DND-41 (cell line): ENCODE data around the gene ZBTB12.
"Not testable (repeated sequence)": the region's sequence is repeated elsewhere in the genome, so short reads cannot be mapped to it uniquely, and the experiment has no call there.

Source experiments
- ATAC-seq: fragments of 200-7000 bp; cut with Tn5 transposase; 3 replicates; pipeline ENCODE4 v1.9.1; 2021; ENCODE audit warnings: low read depth; ENCODE audit not compliant: insufficient read depth
- DNase-seq: peaks from one replicate; pipeline ENCODE4 v3.0.0-alpha.2; 2020
- H2AFZ ChIP-seq: 2 replicates; pipeline ENCODE4 v1.6.0; 2012; ENCODE audit warnings: low read depth, low read length
- H3K27ac ChIP-seq: 2 replicates; pipeline ENCODE4 v1.5.1; 2012; ENCODE audit warnings: low read length, inconsistent platforms
- H3K27me3 ChIP-seq: fragments of 200-600 bp; sonication (generic); 2 replicates; pipeline ENCODE4 v1.6.0; 2012; ENCODE audit warnings: low read length, mild to moderate bottlenecking, inconsistent platforms; ENCODE audit not compliant: insufficient read depth, poor library complexity
- H3K36me3 ChIP-seq: 2 replicates; pipeline ENCODE4 v1.5.1; 2012; ENCODE audit warnings: low read length, inconsistent platforms; ENCODE audit not compliant: insufficient read depth
- H3K4me1 ChIP-seq: 2 replicates; pipeline ENCODE4 v1.5.1; 2012; ENCODE audit warnings: mild to moderate bottlenecking, low read length; ENCODE audit not compliant: insufficient read depth
- H3K4me2 ChIP-seq: 2 replicates; pipeline ENCODE4 v1.6.0; 2012; ENCODE audit warnings: mild to moderate bottlenecking, moderate library complexity, low read length, inconsistent platforms; ENCODE audit not compliant: insufficient read depth
- H3K4me3 ChIP-seq, 2 experiments: fragments of 200-600 bp in 1 of 2; shearing (Covaris generic) in 1 of 2; 2 replicates each; pipeline ENCODE4 v1.5.1; 2012 to 2016; ENCODE audit warnings: inconsistent platforms in 2 of 2, low read length in 2 of 2, mild to moderate bottlenecking in 2 of 2, low read depth in 1 of 2, moderate library complexity in 1 of 2
- H3K79me2 ChIP-seq: 2 replicates; pipeline ENCODE4 v1.6.0; 2012; ENCODE audit warnings: low read length, inconsistent platforms; ENCODE audit not compliant: insufficient read depth
- H3K9ac ChIP-seq: 2 replicates; pipeline ENCODE4 v1.6.0; 2012; ENCODE audit warnings: low read depth, mild to moderate bottlenecking, inconsistent platforms, low read length, moderate library complexity
- H3K9me3 ChIP-seq: 2 replicates; pipeline ENCODE4 v1.5.1; 2012; ENCODE audit warnings: low read length, moderate library complexity, mild to moderate bottlenecking, inconsistent platforms; ENCODE audit not compliant: insufficient read depth, severe bottlenecking
- H4K20me1 ChIP-seq: 2 replicates; pipeline ENCODE4 v1.6.0; 2012; ENCODE audit warnings: low read length; ENCODE audit not compliant: insufficient read depth
- CTCF ChIP-seq: IDR thresholded peaks from 2 replicates; pipeline ENCODE4 v1.5.1; 2012; ENCODE audit warnings: borderline replicate concordance, low read length, moderate library complexity, mild to moderate bottlenecking; ENCODE audit not compliant: poor library complexity, severe bottlenecking; ENCODE audit errors: extremely low read depth
- EZH2 ChIP-seq: IDR thresholded peaks from 3 replicates; pipeline ENCODE4 v1.6.1; 2012; ENCODE audit warnings: borderline replicate concordance, low read depth, mild to moderate bottlenecking, moderate library complexity, low read length, inconsistent platforms; ENCODE audit not compliant: severe bottlenecking

ZBTB12 gene

GRCh38 chr6:31860349-31860748 lies 41.5 kb downstream of the ZBTB12 start:
- Histone ChIP-seq H3K9ac (no peak overlapping the region), H3K9me3 (no peaks in the 10 kb centered on the region), H3K36me3 (peaks cover 15% of the 10 kb centered on the region), H4K20me1 (no peaks in the 10 kb centered on the region), H3K4me3 (no peak overlapping the region), H3K27me3 (no peaks in the 10 kb centered on the region), H2AFZ (no peak overlapping the region), H3K79me2 (peaks cover 11% of the 10 kb centered on the region), H3K4me1 (peaks cover 32% of the 10 kb centered on the region), H3K4me2 (no peak overlapping the region), H3K27ac (no peak overlapping the region)
- DNase-seq = no peak
- no peak for TF ChIP-seq CTCF
- no peak for TF ChIP-seq EZH2
- no peak for ATAC-seq

- H3K4me3 ChIP-seq = no peak overlapping the region
- H3K36me3 ChIP-seq = peaks cover 15% of the 10 kb centered on the region
- no peaks in the 10 kb centered on the region for H4K20me1 ChIP-seq
- no peaks in the 10 kb centered on the region for H3K27me3 ChIP-seq
- H3K4me2 ChIP-seq = no peak overlapping the region
- no peak overlapping the region for H3K27ac ChIP-seq
- H3K4me1 ChIP-seq = peaks cover 30% of the 10 kb centered on the region
- H3K79me2 ChIP-seq = peaks cover 11% of the 10 kb centered on the region
- no peak for TF ChIP-seq CTCF
- TF ChIP-seq EZH2 = no peak
- no peaks in the 10 kb centered on the region for H3K9me3 ChIP-seq
- DNase-seq (no peak), ATAC-seq (no peak)
- H2AFZ ChIP-seq = no peak overlapping the region
- no peak overlapping the region for H3K9ac ChIP-seq
Observed at GRCh38 chr6:31859923-31860322, 42.0 kb downstream of the ZBTB12 start.

GRCh38 chr6:31858707-31859106 lies 43.2 kb downstream of the ZBTB12 start:
- no peak overlapping the region for H3K27ac ChIP-seq
- DNase-seq (no peak), ATAC-seq (no peak)
- no peak overlapping the region for H3K4me2 ChIP-seq
- no peak overlapping the region for H3K9ac ChIP-seq
- peaks cover 19% of the 10 kb centered on the region for H3K4me1 ChIP-seq
- H3K9me3 ChIP-seq = no peaks in the 10 kb centered on the region
- TF ChIP-seq CTCF = no peak
- TF ChIP-seq EZH2 = no peak
- peaks cover 11% of the 10 kb centered on the region for H3K79me2 ChIP-seq
- H2AFZ ChIP-seq = no peak overlapping the region
- no peaks in the 10 kb centered on the region for H4K20me1 ChIP-seq
- no peaks in the 10 kb centered on the region for H3K27me3 ChIP-seq
- peaks cover 15% of the 10 kb centered on the region for H3K36me3 ChIP-seq
- no peak overlapping the region for H3K4me3 ChIP-seq

- H3K27me3 ChIP-seq, H3K4me2 ChIP-seq, H4K20me1 ChIP-seq, DNase-seq, H3K9ac ChIP-seq, H3K79me2 ChIP-seq, ATAC-seq, H3K4me3 ChIP-seq, H2AFZ ChIP-seq, H3K27ac ChIP-seq, H3K9me3 ChIP-seq: not testable (repeated sequence)
- Histone ChIP-seq H3K4me1 (peaks cover 16% of the 10 kb centered on the region), H3K36me3 (peaks cover 15% of the 10 kb centered on the region)
Observed at GRCh38 chr6:31857774-31858173, 44.1 kb downstream of the ZBTB12 start.

GRCh38 chr6:31851980-31852718 lies 49.7 kb downstream of the ZBTB12 start:
- H3K79me2 ChIP-seq, DNase-seq, H3K9ac ChIP-seq, H3K27me3 ChIP-seq, H3K4me3 ChIP-seq, H3K4me2 ChIP-seq, H3K9me3 ChIP-seq, H2AFZ ChIP-seq, H3K27ac ChIP-seq, H3K36me3 ChIP-seq, ATAC-seq, H3K4me1 ChIP-seq, H4K20me1 ChIP-seq: not testable (repeated sequence)
